OCI-LY7 (cell line): ENCODE data around the gene NCOA7. TPM values are rescaled to one million over a fixed set of nuclear protein-coding genes. Genes with fewer than 3 reads are reported as not detected.

Experiments used
- BruUV-seq: library from RNA; stranded (reverse); fragments of 400-500 nt; replicated peaks from 2 replicates; lab custom pipeline; 2021; lab: Mats Ljungman, UMichigan
- CTCF ChIA-PET: fragments of 300-600 bp; sonication (Branson Sonifier 250); formaldehyde crosslinking; loops from one replicate; lab custom pipeline; 2022; ENCODE audit warnings: antibody characterized with exemption; ENCODE audit not compliant: unreplicated experiment; lab: Charles Lee
- POLR2A ChIA-PET: fragments of 300-600 bp; sonication (Branson Sonifier 250); formaldehyde crosslinking; loops from one replicate; lab custom pipeline; 2022; ENCODE audit warnings: antibody characterized with exemption; lab: Charles Lee
- DNase-seq: peaks from one replicate; pipeline ENCODE4 v3.0.0-alpha.2; 2015; ENCODE audit warnings: low spot score
- H2AFZ ChIP-seq: fragments of 200-600 bp; sonication (generic), shearing (Covaris generic); 2 replicates; pipeline ENCODE4 v1.6.1; 2014; ENCODE audit warnings: mild to moderate bottlenecking, antibody characterized with exemption, low read length, moderate library complexity
- H3K27ac ChIP-seq: fragments of 200-600 bp; sonication (generic); 2 replicates; pipeline ENCODE4 v1.5.1; 2014; ENCODE audit warnings: mixed run types, low read depth, mild to moderate bottlenecking, moderate library complexity, low read length, inconsistent platforms; ENCODE audit not compliant: poor library complexity, severe bottlenecking
- H3K36me3 ChIP-seq: fragments of 200-600 bp; sonication (generic); 2 replicates; pipeline ENCODE4 v1.6.1; 2014; ENCODE audit warnings: mild to moderate bottlenecking, antibody characterized with exemption, low read length, moderate library complexity, mixed read lengths; ENCODE audit not compliant: insufficient read depth
- H3K4me1 ChIP-seq: fragments of 200-600 bp; sonication (generic); 2 replicates; pipeline ENCODE4 v1.5.1; 2014; ENCODE audit warnings: mild to moderate bottlenecking, low read length; ENCODE audit not compliant: insufficient read depth, poor library complexity, severe bottlenecking
- H3K4me2 ChIP-seq: fragments of 200-600 bp; sonication (generic); 2 replicates; pipeline ENCODE4 v1.6.1; 2014; ENCODE audit warnings: mild to moderate bottlenecking, low read length
- H3K4me3 ChIP-seq: fragments of 200-600 bp; sonication (generic); 2 replicates; pipeline ENCODE4 v1.5.1; 2014; ENCODE audit warnings: mild to moderate bottlenecking, low read depth, low read length; ENCODE audit not compliant: poor library complexity, severe bottlenecking
- H3K79me2 ChIP-seq: fragments of 200-600 bp; sonication (generic); 2 replicates; pipeline ENCODE4 v1.6.1; 2016; ENCODE audit warnings: low read depth, mild to moderate bottlenecking, low read length, moderate library complexity, mixed read lengths; ENCODE audit not compliant: insufficient read depth
- H3K9me2 ChIP-seq: fragments of 200-600 bp; sonication (generic); 2 replicates; pipeline ENCODE4 v1.6.1; 2016; ENCODE audit warnings: mild to moderate bottlenecking, low read length, mixed read lengths; ENCODE audit not compliant: insufficient read depth
- H3K9me3 ChIP-seq: fragments of 200-600 bp; sonication (generic); 2 replicates; pipeline ENCODE4 v1.6.1; 2014; ENCODE audit warnings: mild to moderate bottlenecking, mixed run types, low read length, mixed read lengths
- H4K20me1 ChIP-seq: fragments of 200-600 bp; sonication (generic); 2 replicates; pipeline ENCODE4 v1.6.1; 2014; ENCODE audit warnings: mild to moderate bottlenecking, antibody characterized with exemption, low read length, moderate library complexity, mixed read lengths; ENCODE audit not compliant: insufficient read depth
- CTCF ChIP-seq: fragments of 200-600 bp; sonication (generic); conservative IDR thresholded peaks from 2 replicates; pipeline ENCODE4 v1.5.1; 2014; ENCODE audit warnings: mild to moderate bottlenecking, antibody characterized with exemption, low read length, moderate library complexity, mixed read lengths
- EZH2phosphoT487 ChIP-seq: fragments of 200-600 bp; sonication (generic); IDR thresholded peaks from 2 replicates; pipeline ENCODE4 v1.6.1; 2018; ENCODE audit warnings: low read depth, borderline replicate concordance, mild to moderate bottlenecking, mixed run types, antibody characterized with exemption, low read length, moderate library complexity, mixed read lengths
- intact Hi-C: fragments of 100-400 bp; cut with micrococcal nuclease; formaldehyde crosslinking; loops from one replicate; pipeline ENCODE4 v1.10.0; 2022; ENCODE audit not compliant: unreplicated experiment
- total RNA-seq, 2 experiments: library from RNA; depleted of rRNA in 1 of 2; stranded (reverse); fragments of >200 nt in 1 of 2; shearing (Covaris generic) in 1 of 2; gene quantifications; 2 replicates each; pipeline ENCODE4 v1.2.3, GENCODE V29; 2014 to 2022

Gene NCOA7
- total RNA-seq, 2 experiments from 2014 or later, result 14.8 to 52.2 TPM

GRCh38 chr6:125765944-125766343, 24.8 kb upstream of the NCOA7 start:
- H3K9me3 ChIP-seq, result no peaks in the 10 kb centered on the region
- BruUV-seq, result no TSS peak
- intact Hi-C loops, result loop anchor here (5.0 kb wide), 1 partner anchor 254 kb away; no protein-coding TSS in a partner anchor

GRCh38 chr6:125766641-125767040, 24.1 kb upstream of the NCOA7 start:
- H3K9me3 ChIP-seq, result no peaks in the 10 kb centered on the region

More at GRCh38 chr6:125765944-125766343, 24.8 kb upstream of the NCOA7 start:
- TF ChIP-seq EZH2phosphoT487, result no peak
- TF ChIP-seq CTCF, result no peak
- no peak overlapping the region for H3K4me3 ChIP-seq
- ChIA-PET CTCF (no interaction called here), POLR2A (interaction anchor here (0.7 to 1.2 kb wide), 3 partner anchors 204 to 676 kb away, joined by 3 to 4 read pairs (median 3); no protein-coding TSS in a partner anchor)
- no peak for DNase-seq
- H4K20me1 ChIP-seq, result no peaks in the 10 kb centered on the region
- no peak overlapping the region for H3K27ac ChIP-seq
- H2AFZ ChIP-seq, result no peak overlapping the region
- no peaks in the 10 kb centered on the region for H3K9me2 ChIP-seq
- H3K4me2 ChIP-seq, result no peak overlapping the region
- no peaks in the 10 kb centered on the region for H3K36me3 ChIP-seq
- H3K4me1 ChIP-seq, result no peaks in the 10 kb centered on the region
- no peaks in the 10 kb centered on the region for H3K79me2 ChIP-seq

More at GRCh38 chr6:125766641-125767040, 24.1 kb upstream of the NCOA7 start:
- intact Hi-C loops, result loop anchor here (5.0 kb wide), 1 partner anchor 254 kb away; no protein-coding TSS in a partner anchor
- no peak for TF ChIP-seq EZH2phosphoT487
- no peak for TF ChIP-seq CTCF
- no peak for DNase-seq
- Histone ChIP-seq H3K4me3 (no peak overlapping the region), H2AFZ (no peak overlapping the region), H3K4me1 (no peaks in the 10 kb centered on the region), H3K79me2 (no peaks in the 10 kb centered on the region), H3K4me2 (no peak overlapping the region), H4K20me1 (no peaks in the 10 kb centered on the region), H3K9me2 (no peaks in the 10 kb centered on the region), H3K27ac (no peak overlapping the region), H3K36me3 (no peaks in the 10 kb centered on the region)
- ChIA-PET POLR2A (interaction anchor here (1.1 to 1.2 kb wide), 2 partner anchors 204 to 419 kb away, joined by 3 read pairs; no protein-coding TSS in a partner anchor), CTCF (no interaction called here)
- no TSS peak for BruUV-seq
